ENCODE results near the gene CFLAR. TPM values are rescaled to one million over a fixed set of nuclear protein-coding genes. Genes with fewer than 3 reads are reported as not detected.

CFLAR gene
- total RNA-seq, 2 experiments from 2014 or later: 90.4 to 95.0 TPM

GRCh38 chr2:201118961-201119854 is 3.2 kb downstream of the CFLAR start:
- Mint-ChIP-seq H3K27ac (peak overlapping the region; percentile 99), H3K4me3 (peak overlapping the region; percentile 97), H3K36me3 (ENCODE audit: low read depth) (peaks cover 65% of the 10 kb centered on the region), H3K4me1 (ENCODE audit: low read depth) (peaks cover 63% of the 10 kb centered on the region), H3K27me3 (ENCODE audit: low read depth) (no peaks in the 10 kb centered on the region), H3K9me3 (ENCODE audit: insufficient read depth) (no peaks in the 10 kb centered on the region)
- ATAC-seq (no peak), DNase-seq (peak; percentile 53)
- CTCF ChIA-PET: interaction anchor here (1.0 to 7.4 kb wide), 11 partner anchors 36 to 255 kb away, joined by 3 to 83 read pairs (median 10); partner anchors contain the start of genes CASP10, CLK1, NIF3L1 and ORC2
- POLR2A ChIA-PET: interaction anchor here (1.0 to 9.2 kb wide), 21 partner anchors 11 to 258 kb away, joined by 3 to 238 read pairs (median 13); partner anchors contain the start of genes CASP10, CASP8, CLK1 and HYCC2

DNA sequence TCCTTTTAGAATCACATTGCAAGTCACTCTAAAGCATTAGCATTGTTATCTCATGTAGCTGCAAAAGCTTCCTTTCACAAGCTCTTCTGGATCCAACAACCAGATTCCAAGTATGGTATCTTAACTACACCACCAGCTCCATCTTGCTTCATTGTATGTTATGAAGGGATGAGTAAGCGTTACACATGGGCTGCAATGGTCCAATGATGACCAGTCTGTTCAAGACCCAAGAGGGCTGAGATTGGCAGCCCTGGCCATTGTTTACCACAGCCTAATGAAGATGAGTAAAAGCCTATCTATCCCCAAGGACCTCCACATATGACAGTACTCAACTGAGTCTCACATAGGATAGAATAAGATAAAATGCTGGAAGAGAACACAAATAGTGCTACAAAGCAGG is 6.3 kb downstream of the CFLAR start:
- Mint-ChIP-seq H3K36me3 (ENCODE audit: low read depth) (peaks cover 67% of the 10 kb centered on the region), H3K4me3 (peak overlapping the region; percentile 97), H3K27ac (peak overlapping the region; percentile 62), H3K4me1 (ENCODE audit: low read depth) (peaks cover 70% of the 10 kb centered on the region), H3K9me3 (ENCODE audit: insufficient read depth) (no peaks in the 10 kb centered on the region), H3K27me3 (ENCODE audit: low read depth) (no peaks in the 10 kb centered on the region)
- ChIA-PET POLR2A (interaction anchor here (1.2 to 9.2 kb wide), 6 partner anchors 8 to 258 kb away, joined by 5 to 238 read pairs (median 7); partner anchors contain the start of genes CASP10, CASP8, CLK1 and NIF3L1), CTCF (interaction anchor here (0.9 to 1.9 kb wide), 6 partner anchors 9 to 233 kb away, joined by 3 to 8 read pairs (median 6); partner anchors contain the start of genes CASP10, NIF3L1 and PPIL3)
- ATAC-seq (no peak), DNase-seq (no peak)

- POLR2A ChIA-PET: interaction anchor here (0.7 to 1.8 kb wide), 9 partner anchors 9 to 413 kb away, joined by 3 to 8 read pairs (median 5); partner anchors contain the start of genes HYCC2 and ORC2
- Mint-ChIP-seq H3K9me3 (ENCODE audit: insufficient read depth) (no peaks in the 10 kb centered on the region), H3K4me1 (ENCODE audit: low read depth) (peaks cover 89% of the 10 kb centered on the region), H3K4me3 (peak overlapping the region; percentile 97), H3K27me3 (ENCODE audit: low read depth) (no peaks in the 10 kb centered on the region), H3K36me3 (ENCODE audit: low read depth) (peaks cover 65% of the 10 kb centered on the region), H3K27ac (peak overlapping the region; percentile 98)
- ATAC-seq: no peak
- no peak for DNase-seq
- CTCF ChIA-PET: interaction anchor here (0.6 to 2.0 kb wide), 7 partner anchors 15 to 263 kb away, joined by 3 to 11 read pairs (median 5); partner anchors contain the start of gene CLK1
Measured at GRCh38 chr2:201126308-201127151, 10.6 kb downstream of the CFLAR start.

DNA sequence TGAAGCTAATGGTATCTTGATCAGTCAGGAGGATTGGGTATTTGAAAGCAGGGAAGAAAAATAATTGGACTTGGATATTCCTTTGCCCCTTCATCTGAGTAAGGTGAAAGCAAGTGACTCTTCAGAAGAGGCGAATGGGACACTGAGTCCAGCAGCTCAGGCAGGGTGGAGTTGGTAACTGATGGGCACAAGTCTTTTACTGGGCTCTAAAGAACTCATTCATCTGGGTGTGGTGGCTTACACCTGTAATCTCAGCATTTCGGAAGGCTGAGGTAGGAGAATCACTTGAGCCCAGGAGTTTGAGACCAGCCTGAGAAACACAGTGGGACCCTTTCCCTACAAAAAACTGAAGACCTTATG is 11.2 kb downstream of the CFLAR start:
- Mint-ChIP-seq H3K27me3 (ENCODE audit: low read depth) (no peaks in the 10 kb centered on the region), H3K27ac (peak overlapping the region; percentile 98), H3K36me3 (ENCODE audit: low read depth) (peaks cover 64% of the 10 kb centered on the region), H3K9me3 (ENCODE audit: insufficient read depth) (no peaks in the 10 kb centered on the region), H3K4me1 (ENCODE audit: low read depth) (peaks cover 87% of the 10 kb centered on the region), H3K4me3 (peak overlapping the region; percentile 97)
- no peak for DNase-seq
- no peak for ATAC-seq
- ChIA-PET POLR2A (interaction anchor here (1.2 to 1.8 kb wide), 7 partner anchors 8 to 414 kb away, joined by 3 to 8 read pairs (median 6); partner anchors contain the start of genes CASP8 and HYCC2), CTCF (interaction anchor here (0.6 to 2.0 kb wide), 6 partner anchors 15 to 263 kb away, joined by 3 to 11 read pairs (median 6); partner anchors contain the start of gene CLK1)

- Mint-ChIP-seq H3K4me1 (ENCODE audit: low read depth) (peaks cover 87% of the 10 kb centered on the region), H3K36me3 (ENCODE audit: low read depth) (peaks cover 62% of the 10 kb centered on the region), H3K9me3 (ENCODE audit: insufficient read depth) (no peaks in the 10 kb centered on the region), H3K27ac (peak overlapping the region; percentile 98), H3K27me3 (ENCODE audit: low read depth) (no peaks in the 10 kb centered on the region), H3K4me3 (peak overlapping the region; percentile 97)
- DNase-seq (peak; percentile 49), ATAC-seq (peak; percentile 22)
- ChIA-PET POLR2A (interaction anchor here (1.2 to 1.8 kb wide), 8 partner anchors 8 to 414 kb away, joined by 3 to 8 read pairs (median 6); partner anchors contain the start of genes CASP8 and HYCC2), CTCF (interaction anchor here (0.9 to 2.0 kb wide), 4 partner anchors 17 to 264 kb away, joined by 3 to 11 read pairs (median 6); partner anchors contain the start of gene CLK1)
Measured at GRCh38 chr2:201127570-201127969, 11.6 kb downstream of the CFLAR start.

GRCh38 chr2:201128033-201128432 is 12.1 kb downstream of the CFLAR start:
- DNase-seq (no peak), ATAC-seq (no peak)
- Mint-ChIP-seq H3K4me3 (peak overlapping the region; percentile 97), H3K36me3 (ENCODE audit: low read depth) (peaks cover 62% of the 10 kb centered on the region), H3K27me3 (ENCODE audit: low read depth) (no peaks in the 10 kb centered on the region), H3K4me1 (ENCODE audit: low read depth) (peaks cover 87% of the 10 kb centered on the region), H3K9me3 (ENCODE audit: insufficient read depth) (no peaks in the 10 kb centered on the region), H3K27ac (peak overlapping the region; percentile 98)
- POLR2A ChIA-PET: interaction anchor here (0.5 to 5.7 kb wide), 6 partner anchors 9 to 133 kb away, joined by 3 to 238 read pairs (median 4); partner anchors contain the start of genes CASP8 and CFLAR
- CTCF ChIA-PET: interaction anchor here (1.0 to 5.6 kb wide), 3 partner anchors 31 to 104 kb away, joined by 4 to 48 read pairs (median 11); partner anchors contain the start of gene CASP10

GRCh38 chr2:201128933-201129505 is 13.1 kb downstream of the CFLAR start:
- POLR2A ChIA-PET: interaction anchor here (0.5 to 5.7 kb wide), 10 partner anchors 10 to 240 kb away, joined by 3 to 238 read pairs (median 4); partner anchors contain the start of genes CASP8, CFLAR, HYCC2 and NDUFB3
- DNase-seq (peak; percentile 48), ATAC-seq (no peak)
- Mint-ChIP-seq H3K36me3 (ENCODE audit: low read depth) (peaks cover 59% of the 10 kb centered on the region), H3K4me3 (peak overlapping the region; percentile 63), H3K27ac (peak overlapping the region; percentile 92), H3K27me3 (ENCODE audit: low read depth) (no peaks in the 10 kb centered on the region), H3K9me3 (ENCODE audit: insufficient read depth) (no peaks in the 10 kb centered on the region), H3K4me1 (ENCODE audit: low read depth) (peaks cover 82% of the 10 kb centered on the region)
- CTCF ChIA-PET: interaction anchor here (1.0 to 5.6 kb wide), 4 partner anchors 30 to 228 kb away, joined by 4 to 48 read pairs (median 8); partner anchors contain the start of gene CASP10

DNA sequence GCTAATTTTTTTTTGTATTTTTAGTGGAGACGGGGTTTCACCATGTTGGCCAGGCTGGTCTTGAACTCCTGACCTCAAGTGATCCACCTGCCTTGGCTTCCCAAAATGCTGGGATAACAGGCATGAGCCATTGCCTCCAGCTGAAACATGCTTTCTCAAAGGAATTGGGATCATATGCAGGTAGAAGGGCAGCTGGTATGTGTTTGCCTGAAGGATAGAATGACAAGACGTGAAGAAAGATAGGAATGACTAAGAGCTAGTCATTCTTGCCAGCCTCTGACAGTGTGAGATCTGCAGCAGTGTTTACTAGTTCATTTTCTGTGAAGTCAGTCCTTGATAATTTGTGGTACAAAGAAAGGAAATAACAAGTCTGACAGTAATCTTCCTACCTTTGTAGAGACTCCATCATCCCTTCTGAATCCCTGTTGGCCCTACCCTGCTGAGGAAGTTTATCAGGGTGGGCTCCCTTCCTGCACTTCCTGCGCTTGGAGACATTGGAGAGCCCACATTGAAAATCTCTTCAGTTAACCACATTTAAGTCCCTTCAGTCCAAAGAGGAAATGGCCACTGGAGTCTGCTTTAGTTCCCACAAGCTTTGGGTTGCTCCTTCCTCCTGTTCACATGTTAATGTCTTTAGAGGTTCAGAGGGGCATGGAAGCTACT is 14.7 kb downstream of the CFLAR start:
- peak overlapping the region; percentile 62 for H3K4me3 Mint-ChIP-seq
- no peaks in the 10 kb centered on the region for H3K9me3 Mint-ChIP-seq (ENCODE audit: insufficient read depth)
- CTCF ChIA-PET: interaction anchor here (0.6 to 5.6 kb wide), 10 partner anchors 8 to 229 kb away, joined by 3 to 48 read pairs (median 4); partner anchors contain the start of genes CASP10 and ORC2
- H3K4me1 Mint-ChIP-seq (ENCODE audit: low read depth): peaks cover 72% of the 10 kb centered on the region
- H3K27me3 Mint-ChIP-seq (ENCODE audit: low read depth): no peaks in the 10 kb centered on the region
- ATAC-seq: peak; percentile 48
- H3K36me3 Mint-ChIP-seq (ENCODE audit: low read depth): peaks cover 54% of the 10 kb centered on the region
- DNase-seq: peak; percentile 43
- H3K27ac Mint-ChIP-seq: peak overlapping the region; percentile 85
- POLR2A ChIA-PET: interaction anchor here (0.6 to 5.7 kb wide), 13 partner anchors 12 to 266 kb away, joined by 3 to 238 read pairs (median 4); partner anchors contain the start of genes CASP10, CASP8, CFLAR and CLK1

GRCh38 chr2:201132518-201132917 is 16.6 kb downstream of the CFLAR start:
- no peak for ATAC-seq
- Mint-ChIP-seq H3K4me3 (peak overlapping the region; percentile 13), H3K36me3 (ENCODE audit: low read depth) (peaks cover 63% of the 10 kb centered on the region), H3K9me3 (ENCODE audit: insufficient read depth) (no peaks in the 10 kb centered on the region), H3K27ac (peak overlapping the region; percentile 60), H3K27me3 (ENCODE audit: low read depth) (no peaks in the 10 kb centered on the region), H3K4me1 (ENCODE audit: low read depth) (peaks cover 53% of the 10 kb centered on the region)
- DNase-seq: no peak
- ChIA-PET POLR2A (interaction anchor here (5.7 kb wide), 1 partner anchor 14 kb away, joined by 238 read pairs; the partner anchor contains the start of gene CFLAR), CTCF (interaction anchor here (0.8 to 5.6 kb wide), 6 partner anchors 16 to 169 kb away, joined by 3 to 48 read pairs (median 4); partner anchors contain the start of gene ORC2)

- H3K36me3 Mint-ChIP-seq (ENCODE audit: low read depth): peaks cover 79% of the 10 kb centered on the region
- H3K4me1 Mint-ChIP-seq (ENCODE audit: low read depth): peaks cover 35% of the 10 kb centered on the region
- H3K9me3 Mint-ChIP-seq (ENCODE audit: insufficient read depth): no peaks in the 10 kb centered on the region
- DNase-seq (no peak), ATAC-seq (no peak)
- peak overlapping the region; percentile 1 for H3K27ac Mint-ChIP-seq
- ChIA-PET POLR2A (interaction anchor here (0.8 to 3.4 kb wide), 3 partner anchors 9 to 19 kb away, joined by 3 to 12 read pairs (median 6); partner anchors contain the start of gene CFLAR), CTCF (interaction anchor here (0.8 kb wide), 1 partner anchor 15 kb away, joined by 3 read pairs; no protein-coding TSS in a partner anchor)
- H3K4me3 Mint-ChIP-seq: no peak overlapping the region
- H3K27me3 Mint-ChIP-seq (ENCODE audit: low read depth): no peaks in the 10 kb centered on the region
Measured at GRCh38 chr2:201135386-201135785, 19.4 kb downstream of the CFLAR start.
